ENCODE data around the gene GXYLT2. TPM values are rescaled to one million over a fixed set of nuclear protein-coding genes. Genes with fewer than 3 reads are reported as not detected.
"Not testable (repeated sequence)": the region's sequence is repeated elsewhere in the genome, so short reads cannot be mapped to it uniquely, and the experiment has no call there.

The GXYLT2 gene
- total RNA-seq, 1 donor from 2014 or later = 0.08 TPM

GRCh38 chr3:72997421-72997961 lies 109.6 kb downstream of the GXYLT2 start:
- H3K36me3 Mint-ChIP-seq (ENCODE audit: low read depth) = peaks cover 29% of the 10 kb centered on the region
- peak; percentile 16 for DNase-seq (ENCODE audit: low spot score)
- H3K27ac Mint-ChIP-seq = peak overlapping the region; percentile 96
- H3K9me3 Mint-ChIP-seq = no peaks in the 10 kb centered on the region
- peak overlapping the region; percentile 96 for H3K4me3 Mint-ChIP-seq
- H3K4me1 Mint-ChIP-seq (ENCODE audit: low read depth) = peaks cover 52% of the 10 kb centered on the region
- intact Hi-C loops (cut with micrococcal nuclease) = loop anchor here (1.0 to 5.0 kb wide), 8 partner anchors 10 to 1275 kb away; partner anchors contain the start of gene SHQ1
- H3K27me3 Mint-ChIP-seq (ENCODE audit: insufficient read depth) = no peaks in the 10 kb centered on the region

DNA sequence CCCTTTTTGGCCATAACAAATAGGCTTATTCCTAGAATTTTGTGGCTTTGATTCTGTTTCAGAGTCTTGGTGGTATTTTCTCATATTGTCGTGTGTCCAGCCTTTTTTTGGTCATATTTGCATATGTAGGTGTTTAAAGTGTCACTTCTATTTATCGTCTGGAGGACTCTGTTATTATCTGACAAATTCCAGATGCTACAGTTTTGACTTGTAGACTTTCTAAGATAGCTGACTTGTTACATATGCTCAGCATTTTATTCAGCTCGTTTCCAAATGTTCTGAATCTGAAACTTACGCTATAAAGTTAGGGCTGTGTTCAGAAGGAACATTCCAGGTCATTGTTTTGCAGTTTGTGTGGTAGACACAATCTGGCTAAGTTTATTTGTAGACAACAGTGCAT lies 110.6 kb downstream of the GXYLT2 start:
- Mint-ChIP-seq H3K27me3 (ENCODE audit: insufficient read depth) (no peaks in the 10 kb centered on the region), H3K4me1 (ENCODE audit: low read depth) (peaks cover 56% of the 10 kb centered on the region), H3K9me3 (no peaks in the 10 kb centered on the region), H3K27ac (peak overlapping the region; percentile 70), H3K36me3 (ENCODE audit: low read depth) (peaks cover 34% of the 10 kb centered on the region), H3K4me3 (peak overlapping the region; percentile 96)
- intact Hi-C loops (cut with micrococcal nuclease) = loop anchor here (5.0 kb wide), 1 partner anchor 1276 kb away; no protein-coding TSS in a partner anchor
- no peak for DNase-seq (ENCODE audit: low spot score)

DNA sequence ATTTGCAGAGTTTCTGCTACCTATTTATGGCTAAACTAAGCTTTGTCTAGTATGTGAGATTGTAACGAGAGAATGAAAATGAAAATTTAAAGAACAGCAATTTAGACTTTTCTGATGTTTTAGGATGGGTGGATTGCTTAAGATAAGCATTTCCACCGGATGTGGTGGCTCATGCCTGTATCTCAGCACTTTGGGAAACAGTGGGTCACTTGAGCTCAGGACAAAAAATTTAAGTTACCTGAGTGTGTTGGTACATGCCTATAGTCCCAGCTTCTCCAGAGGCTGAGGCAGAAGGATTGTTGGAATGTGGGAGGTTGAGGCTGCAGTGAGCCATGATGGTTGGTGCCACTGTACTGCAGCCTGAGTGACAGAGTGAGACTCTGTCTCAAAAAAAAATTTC lies 112.1 kb downstream of the GXYLT2 start:
- H3K4me1 Mint-ChIP-seq (ENCODE audit: low read depth) = peaks cover 70% of the 10 kb centered on the region
- no peaks in the 10 kb centered on the region for H3K27me3 Mint-ChIP-seq (ENCODE audit: insufficient read depth)
- peak overlapping the region; percentile 90 for H3K27ac Mint-ChIP-seq
- intact Hi-C loops (cut with micrococcal nuclease) = loop anchor here (5.0 kb wide), 1 partner anchor 1278 kb away; no protein-coding TSS in a partner anchor
- DNase-seq (ENCODE audit: low spot score) = no peak
- peak overlapping the region; percentile 96 for H3K4me3 Mint-ChIP-seq
- peaks cover 44% of the 10 kb centered on the region for H3K36me3 Mint-ChIP-seq (ENCODE audit: low read depth)
- H3K9me3 Mint-ChIP-seq = no peaks in the 10 kb centered on the region

DNA sequence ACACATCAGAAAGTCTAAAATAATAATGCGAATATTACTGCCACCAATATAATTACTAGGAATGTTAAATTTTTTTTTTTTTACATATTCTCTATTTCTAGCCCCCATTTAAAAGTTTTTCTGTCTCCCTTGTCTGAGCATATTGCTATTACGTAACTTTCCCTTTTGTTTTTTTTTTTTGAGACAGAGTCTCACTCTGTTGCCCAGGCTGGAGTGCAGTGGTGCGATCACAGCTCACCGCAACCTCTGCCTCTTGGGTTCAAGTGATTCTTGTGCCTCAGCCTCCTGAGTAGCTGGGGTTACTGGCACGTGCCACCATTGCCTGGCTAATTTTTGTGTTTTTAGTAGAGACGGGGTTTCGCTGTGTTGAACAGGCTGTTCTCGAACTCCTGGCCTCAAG lies 115.2 kb downstream of the GXYLT2 start:
- not testable (repeated sequence) for H3K27ac Mint-ChIP-seq

DNA sequence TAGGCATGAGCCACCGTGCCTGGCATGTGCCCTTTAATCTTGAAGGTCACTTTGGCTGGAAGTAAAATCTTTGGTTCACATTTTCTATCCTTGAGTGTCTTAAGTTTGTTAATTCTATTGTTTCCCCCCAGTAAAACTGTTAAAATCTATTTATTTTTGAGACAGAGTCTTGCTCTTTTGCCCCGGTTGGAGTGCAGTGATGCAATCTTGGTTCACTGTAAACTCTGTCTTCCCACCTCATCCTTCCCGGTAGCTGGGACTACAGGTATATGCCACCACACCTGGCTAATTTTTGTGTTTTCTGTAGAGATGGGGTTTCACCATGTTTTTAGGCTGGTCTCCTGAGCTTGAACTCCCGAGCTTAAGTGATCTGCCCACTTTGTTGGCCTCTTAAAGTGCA lies 116.5 kb downstream of the GXYLT2 start:
- no peak overlapping the region for H3K4me3 Mint-ChIP-seq
- H3K27me3 Mint-ChIP-seq (ENCODE audit: insufficient read depth) = no peaks in the 10 kb centered on the region
- H3K27ac Mint-ChIP-seq = peak overlapping the region; percentile 0
- DNase-seq (ENCODE audit: low spot score) = no peak
- H3K9me3 Mint-ChIP-seq = no peaks in the 10 kb centered on the region
- intact Hi-C loops (cut with micrococcal nuclease) = no loop called here
- peaks cover 53% of the 10 kb centered on the region for H3K36me3 Mint-ChIP-seq (ENCODE audit: low read depth)
- peaks cover 70% of the 10 kb centered on the region for H3K4me1 Mint-ChIP-seq (ENCODE audit: low read depth)

More for the DNA sequence above, 115.2 kb downstream of the GXYLT2 start:
- H3K4me3 Mint-ChIP-seq; H3K27me3 Mint-ChIP-seq (ENCODE audit: insufficient read depth); DNase-seq (ENCODE audit: low spot score); H3K9me3 Mint-ChIP-seq; intact Hi-C loops (cut with micrococcal nuclease): not testable (repeated sequence)
- Mint-ChIP-seq H3K36me3 (ENCODE audit: low read depth) (peaks cover 55% of the 10 kb centered on the region), H3K4me1 (ENCODE audit: low read depth) (peaks cover 69% of the 10 kb centered on the region)

DNA sequence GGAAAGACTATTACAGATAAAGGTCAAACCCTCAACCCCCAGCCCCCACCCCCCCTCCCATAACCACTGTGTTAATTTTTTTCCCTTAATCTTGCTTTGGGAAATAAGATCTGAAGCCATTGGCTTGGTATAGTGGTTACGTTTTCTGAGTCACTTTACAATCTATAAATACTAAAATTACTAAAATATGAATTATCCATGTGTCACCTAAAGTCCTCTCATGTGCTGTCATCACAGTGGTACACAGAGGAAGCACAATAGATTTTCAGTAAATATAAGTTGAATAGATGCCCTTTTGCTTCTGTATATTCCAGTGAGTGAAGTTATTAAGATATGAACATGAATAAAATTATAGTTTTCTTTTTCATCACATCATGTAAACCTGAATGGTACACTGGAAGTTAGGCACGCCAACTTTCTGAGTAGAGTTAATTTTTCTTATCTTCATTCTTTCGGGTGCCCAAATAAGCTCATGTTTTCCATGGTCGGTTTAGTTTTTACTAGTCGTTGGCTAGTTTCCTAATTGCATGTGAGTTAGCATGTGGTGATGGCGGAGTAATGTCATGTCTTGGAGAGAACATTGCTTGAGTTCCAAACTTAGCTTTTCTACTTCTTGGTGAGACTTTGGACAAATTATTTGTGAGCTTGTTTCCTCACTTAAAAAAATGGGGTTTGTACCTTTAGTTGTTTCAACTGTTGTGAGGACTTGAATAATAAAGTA lies 120.3 kb downstream of the GXYLT2 start:
- intact Hi-C loops (cut with micrococcal nuclease) = loop anchor here (1.0 to 2.0 kb wide), 2 partner anchors 11 to 21 kb away; no protein-coding TSS in a partner anchor
- peaks cover 66% of the 10 kb centered on the region for H3K4me1 Mint-ChIP-seq (ENCODE audit: low read depth)
- no peaks in the 10 kb centered on the region for H3K9me3 Mint-ChIP-seq
- no peak overlapping the region for H3K4me3 Mint-ChIP-seq
- H3K27me3 Mint-ChIP-seq (ENCODE audit: insufficient read depth) = no peaks in the 10 kb centered on the region
- peaks cover 35% of the 10 kb centered on the region for H3K36me3 Mint-ChIP-seq (ENCODE audit: low read depth)
- peak overlapping the region; percentile 56 for H3K27ac Mint-ChIP-seq
- DNase-seq (ENCODE audit: low spot score) = no peak

DNA sequence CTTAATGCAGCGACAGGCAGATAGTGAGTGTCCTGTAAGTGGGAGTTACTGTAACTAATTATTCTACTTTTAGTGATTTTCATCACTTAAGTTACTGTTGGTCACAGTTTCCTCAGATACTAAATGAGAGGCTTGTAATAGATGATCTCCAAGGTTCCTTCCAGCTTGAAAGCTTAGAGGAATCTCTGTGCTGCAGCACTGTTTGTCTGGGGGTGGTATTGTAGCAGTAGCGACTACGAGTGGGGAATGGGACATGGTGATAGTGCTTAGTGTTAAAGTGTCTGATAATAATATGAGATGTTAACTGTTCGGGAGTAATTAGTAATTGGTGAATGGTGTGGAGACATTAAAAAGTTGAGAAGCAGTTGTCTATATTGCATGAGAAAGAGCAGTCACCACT lies 121.2 kb downstream of the GXYLT2 start:
- H3K27ac Mint-ChIP-seq = peak overlapping the region; percentile 12
- H3K27me3 Mint-ChIP-seq (ENCODE audit: insufficient read depth) = no peaks in the 10 kb centered on the region
- peaks cover 60% of the 10 kb centered on the region for H3K4me1 Mint-ChIP-seq (ENCODE audit: low read depth)
- no peak overlapping the region for H3K4me3 Mint-ChIP-seq
- peaks cover 28% of the 10 kb centered on the region for H3K36me3 Mint-ChIP-seq (ENCODE audit: low read depth)
- intact Hi-C loops (cut with micrococcal nuclease) = loop anchor here (2.0 kb wide), 1 partner anchor 20 kb away; no protein-coding TSS in a partner anchor
- DNase-seq (ENCODE audit: low spot score) = no peak
- no peaks in the 10 kb centered on the region for H3K9me3 Mint-ChIP-seq

DNA sequence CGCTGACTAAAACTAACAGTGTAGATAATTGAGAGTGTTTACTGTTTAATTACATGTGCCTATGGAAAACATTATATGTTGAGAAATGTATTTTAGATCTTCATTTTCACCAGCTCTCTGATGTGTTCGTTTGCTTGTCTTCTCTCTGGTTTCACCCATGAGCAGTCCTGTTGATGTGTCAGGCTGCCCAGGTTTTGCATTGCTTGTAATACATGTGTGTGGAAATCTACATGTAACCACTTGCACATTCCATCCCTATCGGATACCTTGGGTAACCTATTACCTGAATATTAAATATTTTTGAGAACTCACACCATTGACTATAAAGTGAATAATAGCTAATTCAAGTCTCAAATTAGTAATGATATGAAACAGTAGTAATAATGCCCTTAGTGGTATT lies 121.9 kb downstream of the GXYLT2 start:
- no peak for DNase-seq (ENCODE audit: low spot score)
- H3K27ac Mint-ChIP-seq = no peak overlapping the region
- intact Hi-C loops (cut with micrococcal nuclease) = loop anchor here (2.0 kb wide), 1 partner anchor 19 kb away; no protein-coding TSS in a partner anchor
- peaks cover 24% of the 10 kb centered on the region for H3K36me3 Mint-ChIP-seq (ENCODE audit: low read depth)
- H3K4me3 Mint-ChIP-seq = no peak overlapping the region
- H3K4me1 Mint-ChIP-seq (ENCODE audit: low read depth) = peaks cover 52% of the 10 kb centered on the region
- H3K27me3 Mint-ChIP-seq (ENCODE audit: insufficient read depth) = no peaks in the 10 kb centered on the region
- no peaks in the 10 kb centered on the region for H3K9me3 Mint-ChIP-seq

GRCh38 chr3:73010158-73010557 lies 122.3 kb downstream of the GXYLT2 start:
- Mint-ChIP-seq H3K4me1 (ENCODE audit: low read depth) (peaks cover 50% of the 10 kb centered on the region), H3K4me3 (no peak overlapping the region), H3K36me3 (ENCODE audit: low read depth) (peaks cover 26% of the 10 kb centered on the region), H3K27me3 (ENCODE audit: insufficient read depth) (no peaks in the 10 kb centered on the region), H3K27ac (no peak overlapping the region), H3K9me3 (no peaks in the 10 kb centered on the region)
- DNase-seq (ENCODE audit: low spot score) = no peak
- intact Hi-C loops (cut with micrococcal nuclease) = no loop called here

- peak overlapping the region; percentile 60 for H3K27ac Mint-ChIP-seq
- no peak overlapping the region for H3K4me3 Mint-ChIP-seq
- intact Hi-C loops (cut with micrococcal nuclease) = loop anchor here (5.0 kb wide), 1 partner anchor 39 kb away; no protein-coding TSS in a partner anchor
These were observed 130.5 kb downstream of the GXYLT2 start for GRCh38 chr3:73018298-73018697.

DNA sequence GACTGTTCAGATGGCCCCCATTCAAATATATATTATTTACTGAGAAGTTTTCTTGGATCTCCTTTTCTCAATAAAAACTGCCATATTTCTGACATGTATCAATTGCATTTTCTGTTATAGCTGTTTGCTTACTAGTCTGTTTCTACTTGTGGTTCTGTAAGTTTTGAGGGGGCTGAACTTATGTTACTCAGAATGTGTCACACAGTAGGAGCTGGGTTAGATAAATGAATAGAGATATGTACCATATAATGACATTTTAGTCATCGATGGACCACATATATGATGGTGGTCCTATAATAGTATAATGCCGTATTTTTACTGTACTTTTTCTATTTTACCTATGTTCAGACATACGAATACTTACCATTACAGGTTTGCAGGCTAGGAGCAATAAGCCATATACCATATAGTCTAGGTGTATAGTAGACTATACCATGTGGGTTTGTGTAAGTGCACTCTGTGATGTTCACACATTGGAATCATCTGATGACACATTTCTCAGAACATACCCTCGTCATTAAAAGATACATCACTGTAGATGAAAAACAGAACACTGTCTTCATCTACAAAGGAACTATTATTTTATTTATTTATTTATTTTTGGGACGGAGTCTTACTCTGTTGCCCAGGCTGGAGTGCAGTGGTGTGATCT lies 131.1 kb downstream of the GXYLT2 start:
- peaks cover 18% of the 10 kb centered on the region for H3K36me3 Mint-ChIP-seq (ENCODE audit: low read depth)
- no peaks in the 10 kb centered on the region for H3K27me3 Mint-ChIP-seq (ENCODE audit: insufficient read depth)
- H3K4me1 Mint-ChIP-seq (ENCODE audit: low read depth) = peaks cover 34% of the 10 kb centered on the region
- intact Hi-C loops (cut with micrococcal nuclease) = loop anchor here (5.0 kb wide), 1 partner anchor 38 kb away; no protein-coding TSS in a partner anchor
- H3K9me3 Mint-ChIP-seq = no peaks in the 10 kb centered on the region
- peak overlapping the region; percentile 60 for H3K27ac Mint-ChIP-seq
- H3K4me3 Mint-ChIP-seq = no peak overlapping the region
- DNase-seq (ENCODE audit: low spot score) = no peak

More at GRCh38 chr3:73018298-73018697, 130.5 kb downstream of the GXYLT2 start:
- no peak for DNase-seq (ENCODE audit: low spot score)
- H3K36me3 Mint-ChIP-seq (ENCODE audit: low read depth) = peaks cover 18% of the 10 kb centered on the region
- H3K27me3 Mint-ChIP-seq (ENCODE audit: insufficient read depth) = no peaks in the 10 kb centered on the region
- H3K4me1 Mint-ChIP-seq (ENCODE audit: low read depth) = peaks cover 34% of the 10 kb centered on the region
- no peaks in the 10 kb centered on the region for H3K9me3 Mint-ChIP-seq

DNA sequence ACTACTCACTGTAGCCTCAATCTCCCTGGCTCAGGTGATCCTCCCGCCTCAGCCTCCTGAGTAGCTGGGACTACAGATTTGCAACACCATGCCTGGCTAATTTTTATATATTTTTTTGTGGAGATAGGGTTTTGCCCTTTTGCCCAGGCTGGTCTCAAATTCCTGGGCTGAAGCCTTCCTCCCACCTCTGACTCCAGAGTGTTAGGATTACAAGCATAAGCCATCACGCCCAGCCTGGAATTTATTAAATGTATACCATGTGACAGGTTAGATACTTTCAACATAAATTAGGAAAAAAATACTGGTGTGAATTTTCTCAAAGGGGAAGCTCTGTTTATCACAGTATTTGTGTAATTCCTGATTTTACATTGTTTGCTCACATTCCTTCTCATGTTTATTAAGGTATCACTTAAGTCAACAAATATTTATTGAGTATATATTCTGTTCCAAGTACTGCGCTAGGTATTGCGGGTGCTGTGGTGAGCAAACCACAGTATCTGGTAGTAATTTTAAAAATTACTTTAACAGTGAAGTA lies 133.5 kb downstream of the GXYLT2 start:
- Mint-ChIP-seq H3K4me3 (no peak overlapping the region), H3K27ac (no peak overlapping the region), H3K9me3 (no peaks in the 10 kb centered on the region), H3K27me3 (ENCODE audit: insufficient read depth) (no peaks in the 10 kb centered on the region), H3K4me1 (ENCODE audit: low read depth) (peaks cover 46% of the 10 kb centered on the region), H3K36me3 (ENCODE audit: low read depth) (peaks cover 14% of the 10 kb centered on the region)
- intact Hi-C loops (cut with micrococcal nuclease) = no loop called here
- DNase-seq (ENCODE audit: low spot score) = no peak

All from activated T-helper 1 cell treated with anti-CD3 and anti-CD28 coated beads, Interleukin-12 subunit alpha, Interleukin-12 subunit beta, Interleukin-2, Interleukin-4 antibody, amounts not matched to agents 30 ng/mL and 10 ng/mL and 1 ng/mL, durations not matched to agents 14 hours and 24 hours and 36 hours (primary cell).